Activated naive CD8-positive, alpha-beta T cell treated with anti-CD3 and anti-CD28 coated beads, Interleukin-2, amount 50 U/mL, for 24 hours (primary cell): ENCODE results near the gene VGF.
"Not testable (repeated sequence)": the region's sequence is repeated elsewhere in the genome, so short reads cannot be mapped to it uniquely, and the experiment has no call there.

Experiments
- ATAC-seq: fragments of 150-1000 bp; cut with Tn5 transposase; one replicate; pipeline ENCODE4 v1.10.0; 2021
- DNase-seq: peaks from one replicate; pipeline ENCODE4 v3.0.0; 2021
- H3K27ac Mint-ChIP-seq: one replicate; pipeline ENCODE4 v1.8.0; 2021; ENCODE audit warnings: mild to moderate bottlenecking, mixed read lengths
- H3K27me3 Mint-ChIP-seq: one replicate; pipeline ENCODE4 v1.8.0; 2021; ENCODE audit warnings: mixed read lengths
- H3K36me3 Mint-ChIP-seq: one replicate; pipeline ENCODE4 v1.8.0; 2021; ENCODE audit warnings: low read depth, mixed read lengths
- H3K4me1 Mint-ChIP-seq: one replicate; pipeline ENCODE4 v1.8.0; 2021; ENCODE audit warnings: mixed read lengths
- H3K4me3 Mint-ChIP-seq: one replicate; pipeline ENCODE4 v1.8.0; 2021; ENCODE audit warnings: mild to moderate bottlenecking, moderate library complexity, mixed read lengths
- H3K9me3 Mint-ChIP-seq: one replicate; pipeline ENCODE4 v1.8.0; 2021; ENCODE audit warnings: mixed read lengths

The VGF gene

GRCh38 chr7:101125989-101126650 is 39.2 kb downstream of the VGF start:
- H3K9me3 Mint-ChIP-seq: no peaks in the 10 kb centered on the region
- DNase-seq (no peak), ATAC-seq (no peak)
- H3K4me1 Mint-ChIP-seq: peaks cover 47% of the 10 kb centered on the region
- H3K27me3 Mint-ChIP-seq: peaks cover 59% of the 10 kb centered on the region
- H3K36me3 Mint-ChIP-seq: no peaks in the 10 kb centered on the region
- no peak overlapping the region for H3K27ac Mint-ChIP-seq
- H3K4me3 Mint-ChIP-seq: no peak overlapping the region

GRCh38 chr7:101124376-101125056 is 40.9 kb downstream of the VGF start:
- H3K4me3 Mint-ChIP-seq: no peak overlapping the region
- peaks cover 48% of the 10 kb centered on the region for H3K4me1 Mint-ChIP-seq
- H3K9me3 Mint-ChIP-seq: no peaks in the 10 kb centered on the region
- DNase-seq (no peak), ATAC-seq (peak; percentile 58)
- no peaks in the 10 kb centered on the region for H3K36me3 Mint-ChIP-seq
- peaks cover 60% of the 10 kb centered on the region for H3K27me3 Mint-ChIP-seq
- H3K27ac Mint-ChIP-seq: peak overlapping the region; percentile 8

DNA sequence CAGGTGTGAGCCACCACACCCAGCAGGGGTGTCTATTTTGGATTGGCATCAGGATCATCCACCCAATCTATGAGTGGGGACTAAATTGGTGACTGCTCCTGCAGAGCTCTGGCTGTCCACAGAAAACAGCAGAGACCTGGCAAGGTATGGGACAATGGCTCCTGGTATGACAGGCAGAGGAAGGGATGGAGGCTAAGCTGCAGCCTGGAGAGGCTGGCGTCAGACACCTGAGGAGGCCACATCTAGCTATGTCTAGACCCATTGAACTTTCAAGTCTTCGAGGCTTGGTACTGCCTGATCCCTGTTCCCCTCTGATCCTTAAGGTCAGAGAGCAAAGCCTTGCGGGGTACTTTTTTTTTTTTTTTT is 41.7 kb downstream of the VGF start:
- ATAC-seq (no peak), DNase-seq (no peak)
- H3K27ac Mint-ChIP-seq: no peak overlapping the region
- H3K27me3 Mint-ChIP-seq: peaks cover 63% of the 10 kb centered on the region
- H3K4me3 Mint-ChIP-seq: no peak overlapping the region
- H3K9me3 Mint-ChIP-seq: no peaks in the 10 kb centered on the region
- H3K36me3 Mint-ChIP-seq: no peaks in the 10 kb centered on the region
- H3K4me1 Mint-ChIP-seq: peaks cover 49% of the 10 kb centered on the region

- peaks cover 65% of the 10 kb centered on the region for H3K27me3 Mint-ChIP-seq
- DNase-seq (no peak), ATAC-seq (no peak)
- no peaks in the 10 kb centered on the region for H3K9me3 Mint-ChIP-seq
- no peaks in the 10 kb centered on the region for H3K36me3 Mint-ChIP-seq
- no peak overlapping the region for H3K27ac Mint-ChIP-seq
- H3K4me3 Mint-ChIP-seq: no peak overlapping the region
- peaks cover 46% of the 10 kb centered on the region for H3K4me1 Mint-ChIP-seq
Observed at GRCh38 chr7:101122933-101123702, 42.3 kb downstream of the VGF start.

DNA sequence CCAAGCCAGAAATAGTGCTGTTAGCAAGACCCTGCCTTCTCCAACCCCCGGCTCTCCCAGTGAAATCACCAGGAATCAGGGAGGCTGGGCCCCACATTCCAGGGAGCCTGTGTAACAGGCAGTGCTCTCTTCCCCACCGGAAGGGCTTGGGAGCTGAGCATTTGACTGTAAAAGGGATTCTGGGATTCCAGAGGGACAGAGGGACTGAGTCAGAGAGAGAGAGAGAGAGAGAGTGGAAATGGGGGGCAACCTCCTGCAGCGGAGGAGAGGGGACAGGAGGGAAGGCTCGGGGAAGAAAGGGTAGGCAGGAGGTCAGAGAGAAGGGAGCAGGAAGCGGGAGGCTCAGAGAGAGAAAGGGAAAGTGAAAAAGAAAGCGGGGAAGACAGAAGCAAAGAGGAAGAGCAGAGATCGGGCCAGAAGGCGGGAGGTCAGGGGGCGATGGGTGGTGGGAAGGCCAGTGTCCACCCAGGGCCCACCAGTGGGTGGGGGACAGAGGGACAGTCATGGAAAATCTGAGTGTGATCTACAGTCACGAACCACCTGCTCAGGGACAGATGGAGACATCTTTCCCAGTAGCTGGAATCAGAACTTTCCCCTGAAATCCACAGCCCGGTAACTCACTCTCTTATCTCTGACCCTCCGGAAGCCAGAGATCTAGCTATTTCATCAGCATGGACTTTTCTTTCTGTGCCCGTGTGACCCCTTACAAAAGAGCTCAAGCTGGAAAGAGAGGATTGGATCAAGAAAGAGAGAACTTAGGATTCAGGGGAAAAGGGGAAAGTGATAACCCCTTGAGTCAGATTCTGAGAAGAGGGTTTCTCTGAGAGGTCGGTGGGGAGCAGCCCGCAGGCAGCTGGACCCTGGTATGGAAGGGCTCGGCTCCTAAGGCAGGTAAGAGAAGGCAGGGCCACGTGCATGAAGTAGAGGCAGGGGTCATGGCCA is 43.1 kb downstream of the VGF start:
- DNase-seq: no peak
- H3K4me3 Mint-ChIP-seq: peak overlapping the region; percentile 60
- no peaks in the 10 kb centered on the region for H3K9me3 Mint-ChIP-seq
- peak overlapping the region; percentile 52 for H3K27ac Mint-ChIP-seq
- H3K27me3 Mint-ChIP-seq: peaks cover 60% of the 10 kb centered on the region
- no peaks in the 10 kb centered on the region for H3K36me3 Mint-ChIP-seq
- peaks cover 45% of the 10 kb centered on the region for H3K4me1 Mint-ChIP-seq
- no peak for ATAC-seq

DNA sequence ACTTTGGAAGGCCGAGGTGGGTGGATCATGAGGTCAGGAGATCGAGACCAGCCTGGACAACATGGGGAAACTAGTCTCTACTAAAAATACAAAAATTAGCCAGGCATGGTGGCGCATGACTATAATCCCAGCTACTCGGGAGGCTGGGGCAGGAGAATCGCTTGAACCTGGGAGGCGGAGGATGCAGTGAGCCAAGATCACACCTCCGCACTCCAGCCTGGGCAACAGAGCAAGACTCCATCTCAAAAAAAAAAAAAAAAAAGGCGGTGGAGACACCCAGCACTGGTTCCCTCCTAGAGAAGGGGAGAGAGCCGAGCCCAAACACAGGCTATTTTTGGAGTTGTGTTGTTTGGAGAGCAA is 43.8 kb downstream of the VGF start:
- Mint-ChIP-seq H3K4me1 (peaks cover 38% of the 10 kb centered on the region), H3K4me3 (peak overlapping the region; percentile 60), H3K27me3 (peaks cover 54% of the 10 kb centered on the region)
- not testable (repeated sequence) for H3K36me3 Mint-ChIP-seq, ATAC-seq, H3K27ac Mint-ChIP-seq, H3K9me3 Mint-ChIP-seq, DNase-seq

DNA sequence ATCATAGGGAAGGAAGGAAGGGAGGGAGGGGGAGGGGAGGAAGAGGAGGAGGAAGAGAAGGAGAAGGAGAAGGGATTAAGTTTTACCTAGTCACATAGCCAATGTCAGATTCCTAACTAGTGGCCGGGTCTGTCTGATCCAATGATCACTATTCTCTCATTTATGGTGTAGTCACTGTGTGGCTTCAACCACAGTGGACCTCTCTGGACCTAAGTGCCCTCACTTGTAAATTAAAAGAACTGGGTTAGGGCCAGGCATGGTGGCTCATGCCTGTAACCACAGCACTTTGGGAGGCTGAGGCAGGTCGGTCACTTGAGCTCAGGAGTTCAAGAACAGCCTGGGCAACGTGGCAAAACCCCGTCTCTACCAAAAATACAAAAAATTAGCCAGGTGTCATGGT is 45.1 kb downstream of the VGF start:
- Mint-ChIP-seq H3K27ac (no peak overlapping the region), H3K27me3 (peaks cover 45% of the 10 kb centered on the region), H3K4me3 (no peak overlapping the region), H3K9me3 (no peaks in the 10 kb centered on the region), H3K4me1 (peaks cover 27% of the 10 kb centered on the region), H3K36me3 (no peaks in the 10 kb centered on the region)
- ATAC-seq (no peak), DNase-seq (no peak)

DNA sequence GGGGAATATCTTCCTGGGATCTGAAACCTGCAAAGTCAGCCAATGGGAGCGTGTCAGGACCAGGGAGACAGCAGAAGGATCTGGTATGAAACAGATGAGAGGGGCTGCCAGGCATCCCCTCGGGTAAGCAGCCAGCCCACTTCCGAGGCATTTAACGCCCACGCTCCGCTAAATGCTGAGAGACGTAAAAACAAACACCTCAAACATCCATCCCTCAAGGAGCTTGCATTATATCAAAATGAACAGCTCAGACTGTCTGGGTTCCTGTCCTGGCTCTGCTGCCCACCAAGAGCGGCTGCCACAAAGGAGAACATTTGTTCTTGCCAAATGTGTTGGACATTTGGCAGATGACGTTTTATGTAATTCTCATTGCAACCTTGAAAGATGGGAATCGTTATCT is 45.5 kb downstream of the VGF start:
- no peak overlapping the region for H3K4me3 Mint-ChIP-seq
- H3K9me3 Mint-ChIP-seq: no peaks in the 10 kb centered on the region
- peaks cover 41% of the 10 kb centered on the region for H3K27me3 Mint-ChIP-seq
- ATAC-seq (no peak), DNase-seq (no peak)
- no peak overlapping the region for H3K27ac Mint-ChIP-seq
- peaks cover 23% of the 10 kb centered on the region for H3K4me1 Mint-ChIP-seq
- no peaks in the 10 kb centered on the region for H3K36me3 Mint-ChIP-seq

DNA sequence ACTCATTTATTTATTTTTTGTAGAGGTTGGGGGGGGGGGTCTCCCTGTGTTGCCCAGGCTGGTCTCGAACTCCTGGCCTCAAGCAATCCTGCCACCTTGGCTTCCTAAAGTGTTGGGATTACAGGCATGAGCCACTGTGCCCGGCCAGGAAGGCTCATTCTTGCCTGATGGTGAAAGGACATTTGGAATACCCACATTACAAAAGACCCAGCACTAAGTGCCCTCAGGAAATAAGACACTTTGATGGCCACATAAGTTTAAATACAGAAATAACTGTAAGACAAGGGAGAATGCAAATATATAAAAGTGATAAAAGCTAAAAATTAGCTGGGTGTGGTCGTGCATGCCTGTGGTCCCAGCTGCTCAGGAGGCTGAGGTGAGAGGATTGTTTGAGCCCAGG is 46.5 kb downstream of the VGF start:
- ATAC-seq (no peak), DNase-seq (no peak)
- no peak overlapping the region for H3K4me3 Mint-ChIP-seq
- no peak overlapping the region for H3K27ac Mint-ChIP-seq
- no peaks in the 10 kb centered on the region for H3K9me3 Mint-ChIP-seq
- no peaks in the 10 kb centered on the region for H3K36me3 Mint-ChIP-seq
- peaks cover 40% of the 10 kb centered on the region for H3K27me3 Mint-ChIP-seq
- H3K4me1 Mint-ChIP-seq: peaks cover 18% of the 10 kb centered on the region

DNA sequence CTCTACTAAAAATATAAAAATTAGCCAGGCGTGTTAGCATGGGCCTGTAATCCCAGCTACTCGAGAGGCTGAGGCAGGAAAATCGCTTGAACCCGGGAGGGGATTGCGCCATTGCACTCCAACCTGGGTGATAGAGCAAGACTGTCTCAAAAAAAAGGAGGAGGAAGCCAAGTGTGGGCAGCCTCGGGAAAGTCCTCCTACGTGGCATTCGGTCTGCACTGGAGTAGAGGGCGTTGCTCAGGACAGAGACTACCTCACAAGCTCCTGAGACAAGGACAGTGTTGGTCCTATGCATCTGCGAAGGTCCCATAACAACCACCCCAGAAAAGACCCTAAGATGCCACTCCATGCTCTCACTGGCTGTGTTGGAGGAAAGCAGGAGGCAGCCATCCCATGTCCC is 48.5 kb downstream of the VGF start:
- Mint-ChIP-seq H3K9me3 (no peaks in the 10 kb centered on the region), H3K27me3 (peaks cover 24% of the 10 kb centered on the region), H3K27ac (no peak overlapping the region), H3K4me3 (no peak overlapping the region), H3K36me3 (no peaks in the 10 kb centered on the region), H3K4me1 (peaks cover 6% of the 10 kb centered on the region)
- DNase-seq: no peak
- ATAC-seq: no peak

DNA sequence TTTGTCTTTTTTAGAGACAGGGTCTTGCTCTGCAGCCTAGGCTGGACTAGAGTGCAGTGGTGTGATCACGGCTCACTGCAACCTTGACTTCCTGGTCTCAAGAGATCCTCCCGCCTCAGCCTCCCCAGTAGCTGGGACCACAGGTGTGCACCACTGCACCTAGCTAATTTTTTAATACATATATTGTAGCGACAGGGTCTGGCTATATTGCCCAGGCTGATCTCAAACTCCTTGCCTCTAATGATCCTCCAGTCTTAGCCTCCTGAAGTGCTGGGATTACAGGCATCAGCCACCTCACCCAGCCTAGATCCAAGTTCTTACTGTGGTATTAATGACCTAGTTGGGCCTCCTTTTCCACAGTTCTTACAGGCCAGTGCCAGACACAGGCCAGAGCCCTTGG is 50.2 kb downstream of the VGF start:
- Mint-ChIP-seq H3K27me3 (peaks cover 17% of the 10 kb centered on the region), H3K9me3 (no peaks in the 10 kb centered on the region), H3K4me3 (no peak overlapping the region), H3K27ac (no peak overlapping the region), H3K4me1 (peaks cover 2% of the 10 kb centered on the region), H3K36me3 (no peaks in the 10 kb centered on the region)
- DNase-seq (no peak), ATAC-seq (no peak)

GRCh38 chr7:101114492-101114891 is 50.9 kb downstream of the VGF start:
- ATAC-seq (no peak), DNase-seq (no peak)
- Mint-ChIP-seq H3K4me1 (peaks cover under 1% of the 10 kb centered on the region), H3K27me3 (peaks cover 9% of the 10 kb centered on the region), H3K9me3 (no peaks in the 10 kb centered on the region), H3K27ac (no peak overlapping the region), H3K4me3 (no peak overlapping the region), H3K36me3 (no peaks in the 10 kb centered on the region)

- no peak overlapping the region for H3K4me3 Mint-ChIP-seq
- no peaks in the 10 kb centered on the region for H3K9me3 Mint-ChIP-seq
- no peaks in the 10 kb centered on the region for H3K4me1 Mint-ChIP-seq
- peaks cover 7% of the 10 kb centered on the region for H3K27me3 Mint-ChIP-seq
- DNase-seq (no peak), ATAC-seq (no peak)
- no peaks in the 10 kb centered on the region for H3K36me3 Mint-ChIP-seq
- H3K27ac Mint-ChIP-seq: no peak overlapping the region
Observed at GRCh38 chr7:101113836-101114235, 51.5 kb downstream of the VGF start.

GRCh38 chr7:101113140-101113539 is 52.2 kb downstream of the VGF start:
- not testable (repeated sequence) for ATAC-seq, H3K4me1 Mint-ChIP-seq, H3K9me3 Mint-ChIP-seq, H3K27me3 Mint-ChIP-seq, H3K36me3 Mint-ChIP-seq, H3K4me3 Mint-ChIP-seq, H3K27ac Mint-ChIP-seq, DNase-seq
